ENCODE results near the gene CMTM6.
"Not testable (repeated sequence)": the region's sequence is repeated elsewhere in the genome, so short reads cannot be mapped to it uniquely, and the experiment has no call there.

Gene CMTM6

GRCh38 chr3:32440611-32441350 lies 61.9 kb downstream of the CMTM6 start:
- peak; percentile 12 for DNase-seq

DNA sequence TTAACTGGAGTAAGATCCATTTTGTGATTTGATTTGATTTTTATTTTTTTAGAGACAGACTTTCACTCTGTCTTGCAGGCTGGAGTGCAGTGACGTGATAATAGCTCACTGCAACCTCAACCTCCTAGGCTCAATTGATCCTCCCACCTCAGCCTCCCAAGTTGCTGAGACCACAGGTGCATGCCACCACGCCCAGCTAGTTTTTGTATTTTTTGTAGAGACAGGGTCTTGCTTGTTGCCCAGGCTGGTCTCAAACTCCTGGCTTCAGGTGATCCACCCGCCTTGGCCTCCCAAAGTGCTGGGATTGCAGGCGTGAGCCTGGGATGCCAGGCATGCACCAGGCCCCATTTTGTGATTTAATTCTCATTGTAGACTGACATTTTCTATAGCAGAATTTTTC lies 63.2 kb downstream of the CMTM6 start:
- not testable (repeated sequence) for DNase-seq

- no peak for DNase-seq
These were observed 63.9 kb downstream of the CMTM6 start for GRCh38 chr3:32438596-32439344.

- no peak for DNase-seq
These were observed 64.8 kb downstream of the CMTM6 start for GRCh38 chr3:32437896-32438295.

DNA sequence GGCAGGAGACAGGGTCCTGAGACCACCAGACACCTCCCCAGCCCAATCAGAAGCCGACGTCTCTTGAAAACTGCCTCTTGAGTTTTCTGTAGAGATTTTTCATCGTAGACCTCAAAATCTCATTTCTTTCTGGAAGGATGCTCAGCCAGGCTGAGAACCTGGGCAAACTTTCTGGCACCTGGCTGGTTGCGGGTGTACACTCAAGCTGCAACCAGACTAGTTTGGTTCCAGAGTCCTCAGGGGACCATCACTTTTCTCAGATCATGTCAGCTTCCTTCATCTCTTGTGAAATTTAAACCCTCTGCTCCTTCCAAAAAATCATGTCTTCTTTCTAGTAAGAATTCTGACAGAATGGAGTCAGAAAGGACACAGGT lies 65.8 kb downstream of the CMTM6 start:
- DNase-seq, result no peak

DNA sequence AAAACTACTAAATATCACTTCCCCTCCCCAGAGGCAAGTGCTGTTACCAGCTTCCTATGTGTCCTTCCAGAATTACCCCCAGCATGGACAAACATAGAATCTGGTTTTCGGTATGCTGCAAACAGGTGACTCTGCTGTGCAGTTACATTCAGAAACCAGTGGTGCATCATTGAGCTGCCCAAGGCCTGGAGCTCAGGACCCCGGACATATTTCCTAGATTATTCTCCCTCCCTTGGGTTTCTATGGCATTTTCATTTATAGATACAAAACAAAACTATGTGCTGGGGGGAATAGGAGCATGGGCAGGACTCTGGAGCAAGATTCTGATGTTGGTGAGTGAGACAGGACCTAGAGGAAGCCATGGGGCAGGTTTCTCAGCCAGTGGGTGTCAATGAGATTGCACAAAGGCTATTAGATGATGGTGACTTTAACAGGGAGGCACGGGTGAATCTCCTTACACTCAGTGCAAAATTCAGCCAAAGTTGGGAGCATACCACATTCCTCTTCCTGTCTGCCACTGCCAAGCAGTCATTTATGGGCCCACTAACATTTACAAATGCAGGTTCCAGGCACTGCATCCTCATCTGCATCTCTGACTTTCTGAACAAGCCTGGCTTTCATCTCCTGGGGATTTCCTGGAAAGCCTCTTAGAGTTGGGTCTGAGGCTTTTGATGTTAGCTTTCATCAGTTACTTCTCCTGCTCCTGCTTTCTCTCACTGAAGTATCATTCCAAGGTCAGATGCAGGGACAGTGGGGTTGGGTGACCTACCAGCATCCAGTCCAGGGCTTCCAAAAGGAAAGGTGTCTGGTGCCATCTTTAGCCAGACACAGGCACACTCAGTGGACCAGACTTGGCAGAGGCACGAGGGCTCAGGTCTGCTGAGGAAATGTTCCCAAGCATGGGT lies 66.5 kb downstream of the CMTM6 start:
- DNase-seq, result no peak

DNA sequence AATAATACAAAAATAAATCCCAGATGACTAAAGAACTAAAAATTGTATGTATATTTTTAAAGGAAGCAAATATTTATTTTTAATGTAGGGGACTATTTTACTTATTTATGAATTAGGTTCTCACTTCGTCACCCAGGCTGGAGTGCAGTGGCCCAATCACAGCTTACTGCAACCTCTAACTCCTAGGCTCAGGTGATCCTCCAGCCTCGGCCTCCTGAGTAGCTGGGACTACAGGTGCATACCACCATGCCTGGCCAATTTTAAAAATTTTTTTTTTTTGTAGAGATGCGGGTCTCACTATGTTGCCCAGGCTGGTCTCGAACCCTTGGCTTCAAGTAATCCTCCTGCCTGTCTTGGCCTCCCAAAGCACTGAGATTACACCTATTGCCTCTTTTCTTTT lies 68.4 kb downstream of the CMTM6 start:
- no peak for DNase-seq

DNA sequence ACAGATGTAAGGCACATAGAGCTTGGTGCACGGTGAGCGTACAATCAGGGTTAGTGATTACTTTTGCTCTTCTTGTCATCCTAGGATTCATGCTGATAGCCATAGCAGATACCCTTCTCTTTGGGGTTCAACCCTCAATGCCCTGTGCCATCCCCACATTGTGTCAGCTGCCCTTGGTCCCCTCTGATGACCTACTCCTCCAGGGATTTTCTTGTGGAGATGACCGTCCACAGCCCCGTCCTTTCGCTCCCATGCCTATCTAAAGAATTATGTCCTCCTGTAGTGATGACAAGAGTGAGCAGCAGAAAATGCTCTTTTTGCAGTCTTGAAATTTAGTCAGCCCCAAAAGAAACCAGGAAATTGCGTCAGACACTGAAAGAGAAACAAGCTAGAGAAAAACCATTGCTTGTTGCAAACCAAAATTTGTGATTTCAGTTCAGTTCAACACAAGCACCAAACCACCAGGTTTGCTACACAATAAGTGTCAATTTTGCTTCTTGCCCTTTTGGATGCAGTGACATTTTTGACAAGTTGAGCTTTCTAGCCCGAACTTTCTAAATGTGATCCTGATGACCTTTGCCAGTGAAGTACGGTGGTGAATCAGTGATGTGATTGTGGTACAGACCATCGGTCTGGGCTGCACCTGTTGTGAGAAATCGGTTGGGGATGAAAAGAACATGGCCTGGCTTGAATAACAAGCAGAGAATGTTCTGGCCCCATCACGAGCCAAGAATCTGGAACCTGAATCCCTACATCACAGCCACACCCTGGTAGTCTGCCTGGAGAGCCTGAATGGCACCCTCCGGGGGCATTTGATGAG lies 69.7 kb downstream of the CMTM6 start:
- no peak for DNase-seq

GRCh38 chr3:32432045-32432710 lies 70.5 kb downstream of the CMTM6 start:
- DNase-seq, result no peak

GRCh38 chr3:32431481-32431880 lies 71.2 kb downstream of the CMTM6 start:
- DNase-seq, result no peak
